GM12874 (cell line): ENCODE measurements around the gene MED25.

Source experiments
- TF ChIP-seq, protein P1 (sequence below): IDR thresholded peaks from 2 replicates; pipeline ENCODE4 v1.5.1; 2011; ENCODE audit warnings: low read depth, mild to moderate bottlenecking, control low read depth, low read length, moderate library complexity; ENCODE audit not compliant: insufficient read depth

MED25 gene

DNA sequence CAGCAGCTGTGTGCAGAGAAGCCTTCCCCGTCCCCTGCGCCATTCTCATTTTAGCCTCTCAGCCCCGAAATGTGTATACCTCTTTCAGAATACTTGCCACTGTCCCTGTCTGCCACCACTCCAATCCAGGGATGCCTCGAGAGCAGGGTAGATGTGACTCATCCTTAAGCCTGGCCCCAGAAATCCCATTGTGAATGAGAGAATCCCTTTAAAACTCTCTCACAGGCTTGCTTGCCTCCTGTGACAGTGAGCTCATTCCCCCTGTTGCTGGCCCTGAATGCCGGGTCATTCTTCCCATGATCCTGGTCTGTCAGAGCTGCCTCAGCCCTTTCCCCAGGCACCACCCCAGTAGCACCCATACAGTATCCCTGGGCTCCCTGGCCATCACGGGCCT, 41.7 kb upstream of the MED25 start:
- TF ChIP-seq, protein P1, sequence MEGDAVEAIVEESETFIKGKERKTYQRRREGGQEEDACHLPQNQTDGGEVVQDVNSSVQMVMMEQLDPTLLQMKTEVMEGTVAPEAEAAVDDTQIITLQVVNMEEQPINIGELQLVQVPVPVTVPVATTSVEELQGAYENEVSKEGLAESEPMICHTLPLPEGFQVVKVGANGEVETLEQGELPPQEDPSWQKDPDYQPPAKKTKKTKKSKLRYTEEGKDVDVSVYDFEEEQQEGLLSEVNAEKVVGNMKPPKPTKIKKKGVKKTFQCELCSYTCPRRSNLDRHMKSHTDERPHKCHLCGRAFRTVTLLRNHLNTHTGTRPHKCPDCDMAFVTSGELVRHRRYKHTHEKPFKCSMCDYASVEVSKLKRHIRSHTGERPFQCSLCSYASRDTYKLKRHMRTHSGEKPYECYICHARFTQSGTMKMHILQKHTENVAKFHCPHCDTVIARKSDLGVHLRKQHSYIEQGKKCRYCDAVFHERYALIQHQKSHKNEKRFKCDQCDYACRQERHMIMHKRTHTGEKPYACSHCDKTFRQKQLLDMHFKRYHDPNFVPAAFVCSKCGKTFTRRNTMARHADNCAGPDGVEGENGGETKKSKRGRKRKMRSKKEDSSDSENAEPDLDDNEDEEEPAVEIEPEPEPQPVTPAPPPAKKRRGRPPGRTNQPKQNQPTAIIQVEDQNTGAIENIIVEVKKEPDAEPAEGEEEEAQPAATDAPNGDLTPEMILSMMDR: no peak

DNA sequence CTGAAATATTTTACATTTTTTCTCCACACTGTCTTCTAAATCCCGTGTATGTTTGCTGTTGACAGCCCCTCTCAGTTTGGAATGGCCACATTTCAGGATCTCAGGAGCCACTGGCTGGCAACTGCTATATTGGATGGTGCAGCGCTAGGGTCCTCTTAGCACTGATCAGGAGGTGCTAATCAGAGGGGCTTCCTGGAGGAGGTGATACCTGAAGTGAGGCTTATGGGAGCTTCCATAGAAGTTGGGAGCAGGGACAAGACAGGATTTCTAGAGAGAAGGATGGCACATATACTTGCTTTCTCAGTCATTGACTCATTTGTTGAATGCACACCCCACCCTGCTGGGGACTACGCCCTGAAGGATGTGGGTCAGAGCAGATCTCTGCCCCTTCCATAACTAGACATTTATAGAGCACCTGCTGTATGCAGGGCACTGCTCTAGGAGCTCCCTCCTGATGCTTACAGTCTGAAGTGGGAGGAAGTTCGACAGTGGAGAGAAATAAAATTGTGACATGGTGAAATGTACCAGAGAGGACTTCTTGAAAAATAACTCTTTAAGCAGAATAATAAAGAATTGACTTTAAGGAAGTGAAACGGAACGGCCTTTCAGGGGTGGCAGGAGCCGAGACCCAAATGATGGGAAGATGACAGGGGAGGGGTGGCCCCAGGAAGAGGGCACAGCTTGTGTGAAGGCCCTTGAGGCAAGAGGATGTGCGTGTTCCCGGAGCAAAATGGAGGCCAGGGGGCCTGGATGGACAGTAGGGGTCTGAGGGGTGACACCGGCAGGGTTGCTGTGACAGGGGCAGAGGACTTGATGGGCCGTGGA, 38.1 kb upstream of the MED25 start:
- TF ChIP-seq, protein P1: no peak

DNA sequence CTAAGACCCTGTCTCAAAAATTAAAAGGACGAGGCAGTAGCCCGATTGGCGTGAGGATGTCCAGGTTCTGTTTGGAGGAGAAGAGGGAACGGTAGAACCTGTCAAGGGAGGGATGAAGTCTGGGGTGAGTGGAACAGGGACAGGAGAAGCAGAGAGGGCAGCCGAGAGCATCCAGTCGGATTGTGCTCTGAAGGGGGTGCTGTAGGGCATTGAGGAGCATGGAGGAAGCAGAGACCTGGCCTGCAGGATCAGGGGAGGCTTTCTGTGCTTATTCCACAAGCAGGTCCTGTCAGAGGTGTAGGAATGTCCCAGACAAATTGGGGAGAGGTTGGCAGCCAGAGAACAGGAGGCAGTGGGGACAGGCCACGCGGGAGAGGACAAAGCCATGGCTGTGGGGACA, 37.2 kb upstream of the MED25 start:
- TF ChIP-seq, protein P1: no peak

DNA sequence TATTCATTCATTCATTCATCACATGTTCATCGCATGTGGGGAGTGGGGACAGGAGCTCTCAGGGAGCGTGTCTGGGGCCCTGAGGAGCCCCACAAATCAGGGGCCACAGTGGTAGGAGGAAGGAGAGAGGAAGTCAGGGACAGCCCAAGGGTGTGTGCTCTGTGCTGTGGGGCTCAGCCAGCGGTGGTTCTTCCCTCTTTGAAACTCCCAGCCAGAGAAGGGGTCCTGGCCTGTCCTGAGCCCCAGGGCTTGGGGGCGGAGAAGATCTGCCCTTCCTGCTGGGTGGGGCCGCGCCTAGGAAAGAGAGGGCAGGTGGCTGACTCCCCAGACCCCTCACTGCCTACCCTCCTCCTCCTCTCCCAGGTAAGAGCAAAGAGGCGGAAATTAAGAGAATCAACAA, 36.7 kb upstream of the MED25 start:
- TF ChIP-seq, protein P1: no peak

DNA sequence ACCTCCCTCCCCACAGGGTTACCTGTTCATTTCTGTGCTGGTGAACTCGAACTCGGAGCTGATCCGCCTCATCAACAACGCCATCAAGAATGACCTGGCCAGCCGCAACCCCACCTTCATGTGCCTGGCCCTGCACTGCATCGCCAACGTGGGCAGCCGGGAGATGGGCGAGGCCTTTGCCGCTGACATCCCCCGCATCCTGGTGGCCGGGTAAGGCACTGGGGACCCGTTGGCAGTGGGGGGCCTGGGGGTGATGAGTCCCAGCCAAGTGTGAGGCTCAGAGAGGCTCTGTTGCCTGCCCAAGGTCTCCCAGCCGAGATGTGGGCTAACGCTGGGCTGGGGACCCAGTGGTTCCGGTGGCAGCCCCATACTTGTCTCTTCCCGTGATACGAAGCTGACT, 35.6 kb upstream of the MED25 start:
- TF ChIP-seq, protein P1: no peak

DNA sequence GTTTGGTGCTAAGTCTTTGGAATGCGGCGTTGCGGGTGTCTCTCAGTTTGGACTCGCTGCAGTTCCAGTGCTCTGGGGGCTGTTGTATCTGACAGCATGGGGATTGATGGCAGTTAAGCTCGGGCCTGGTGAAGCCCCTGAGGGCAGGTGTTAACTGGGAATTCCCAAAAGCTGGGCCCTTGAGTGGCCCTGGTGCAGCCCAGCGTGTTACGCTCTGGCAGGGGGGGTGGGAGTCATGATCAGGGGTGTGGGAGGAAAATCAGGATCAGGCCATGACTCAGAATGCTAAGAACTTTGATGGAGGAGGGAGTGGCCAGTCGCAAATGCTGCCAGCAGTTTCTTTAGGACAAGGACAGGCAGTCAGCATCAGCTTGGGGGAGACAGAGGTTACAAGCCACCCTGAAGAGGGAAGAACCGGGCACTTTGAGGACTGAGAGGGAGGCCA, 31.7 kb upstream of the MED25 start:
- TF ChIP-seq, protein P1: no peak

DNA sequence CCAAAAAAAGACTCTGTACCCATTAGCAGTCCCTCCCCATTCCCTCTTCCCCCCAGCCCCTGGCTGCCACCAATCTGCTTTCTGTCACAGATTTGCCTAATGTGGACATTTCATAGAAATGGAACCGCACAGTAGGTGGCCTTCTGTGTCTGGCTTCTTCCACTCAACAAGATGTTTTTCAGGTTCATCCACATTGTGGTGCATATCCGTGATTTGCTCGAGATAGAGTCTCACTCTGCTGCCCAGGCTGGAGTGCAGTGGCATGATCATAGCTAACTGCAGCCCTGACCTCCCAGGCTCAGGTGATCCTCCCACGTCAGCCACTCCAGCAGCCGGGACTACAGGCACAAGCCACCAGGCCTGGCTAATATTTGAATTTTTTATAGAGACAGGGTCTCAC, 30.3 kb upstream of the MED25 start:
- TF ChIP-seq, protein P1: no peak
